HG03520 (cell line): ENCODE results near the gene KRT75.

Experiments
- ATAC-seq: cut with Tn5 transposase; IDR thresholded peaks from one replicate; pipeline ENCODE4 v1.9.1; 2021; ENCODE audit warnings: mild to moderate bottlenecking, moderate library complexity; ENCODE audit not compliant: unreplicated experiment

The KRT75 gene

GRCh38 chr12:52394836-52395405 lies 39.2 kb downstream of the KRT75 start:
- no peak for ATAC-seq

DNA sequence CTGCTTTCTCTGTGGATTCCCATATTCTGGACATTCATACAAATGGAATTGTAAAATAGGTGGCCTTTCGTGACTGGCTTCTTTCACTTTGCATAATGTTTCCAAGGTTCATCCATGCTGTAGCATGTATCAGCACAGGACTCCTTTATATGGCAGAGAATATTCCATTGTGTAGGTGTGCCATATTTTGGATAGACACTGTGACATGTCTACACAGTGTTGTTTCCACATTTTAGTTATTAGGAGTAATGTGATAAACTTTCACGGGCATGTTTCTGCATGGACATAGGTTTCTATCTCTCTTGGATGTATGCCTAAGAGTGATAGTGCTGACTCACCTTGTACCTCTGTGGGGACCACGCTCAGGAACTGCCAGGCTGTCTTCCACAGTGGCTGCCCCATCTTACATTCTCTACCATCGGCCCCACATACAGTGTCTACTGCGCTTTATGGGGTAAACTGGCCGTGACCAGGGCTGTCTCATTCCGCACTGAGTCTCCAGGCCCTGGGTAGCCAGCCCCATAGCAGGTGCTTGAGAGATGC lies 41.6 kb downstream of the KRT75 start:
- ATAC-seq: no peak

- no peak for ATAC-seq
Measured at GRCh38 chr12:52391618-52392002, 42.6 kb downstream of the KRT75 start.

GRCh38 chr12:52390739-52391617 lies 43.2 kb downstream of the KRT75 start:
- no peak for ATAC-seq

DNA sequence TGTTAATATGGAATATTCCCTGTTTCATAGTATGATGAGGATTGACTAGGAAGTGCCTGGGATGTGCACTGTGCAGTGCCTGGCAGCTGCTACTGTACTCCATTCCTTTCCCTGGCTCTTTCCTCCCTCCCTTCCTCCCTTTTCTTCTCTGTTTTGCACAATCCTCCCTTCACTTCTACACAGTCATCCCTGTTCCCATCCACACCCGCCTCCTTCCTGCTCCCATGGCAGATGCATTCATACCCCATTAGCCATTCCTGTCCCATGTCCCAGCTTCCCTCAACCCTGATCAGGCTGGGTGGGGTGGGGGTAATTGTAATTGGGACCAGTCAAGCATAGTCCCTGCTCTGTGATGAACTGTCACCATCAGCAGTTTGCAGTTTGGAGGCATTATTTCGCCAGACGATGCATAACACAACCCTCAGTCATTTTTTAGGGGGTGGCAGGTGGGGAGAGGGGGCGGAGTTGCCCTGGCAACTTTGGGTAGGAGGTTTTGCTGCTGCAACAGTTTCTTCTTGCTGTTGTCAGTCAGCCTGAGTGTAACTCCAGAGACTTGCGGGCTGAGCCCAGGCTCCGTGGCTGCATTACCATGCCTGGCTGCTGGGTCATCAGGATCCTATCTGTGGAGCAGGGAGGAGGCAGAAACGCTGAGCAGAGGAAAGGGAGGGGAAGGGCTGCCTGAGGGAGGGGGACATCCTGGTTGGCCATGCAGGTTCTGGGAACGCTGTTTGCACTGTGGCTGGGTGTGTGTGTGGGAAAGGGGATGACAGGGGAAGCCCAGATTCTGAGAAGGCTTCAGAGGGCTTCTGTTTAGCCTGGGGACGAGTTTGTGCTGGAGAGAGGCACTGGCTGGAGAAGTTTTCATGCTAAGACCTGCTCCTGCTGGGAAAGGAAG lies 44.6 kb downstream of the KRT75 start:
- ATAC-seq: no peak

GRCh38 chr12:52387859-52388258 lies 46.3 kb downstream of the KRT75 start:
- ATAC-seq: no peak

GRCh38 chr12:52385226-52385702 lies 48.9 kb downstream of the KRT75 start, which contains the start of gene KRT84:
TSS of gene KRT84 (minus strand) at chr12:52385652. CDS start at chr12:52385585, 67 bp downstream.
- no peak for ATAC-seq

DNA sequence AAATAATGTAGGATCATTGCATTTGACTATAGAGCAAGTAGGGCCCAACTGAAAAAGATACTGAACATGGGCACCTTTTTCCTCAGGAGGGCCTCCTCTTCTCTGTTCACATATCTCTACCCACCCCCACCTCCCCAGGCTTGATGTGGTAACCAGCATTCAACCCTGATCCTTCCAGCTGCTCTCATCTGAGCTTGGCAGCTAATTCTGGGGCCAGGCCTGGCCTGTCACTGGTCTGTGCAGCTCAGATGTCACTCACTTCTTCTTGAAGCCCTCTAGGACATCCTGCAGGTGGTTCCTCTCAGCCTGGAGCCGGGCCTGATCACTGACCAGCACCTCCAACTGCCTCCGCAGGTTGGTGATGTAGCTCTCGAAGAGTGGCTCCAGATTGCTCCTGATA lies 50.8 kb downstream of the KRT75 start:
- ATAC-seq: no peak

DNA sequence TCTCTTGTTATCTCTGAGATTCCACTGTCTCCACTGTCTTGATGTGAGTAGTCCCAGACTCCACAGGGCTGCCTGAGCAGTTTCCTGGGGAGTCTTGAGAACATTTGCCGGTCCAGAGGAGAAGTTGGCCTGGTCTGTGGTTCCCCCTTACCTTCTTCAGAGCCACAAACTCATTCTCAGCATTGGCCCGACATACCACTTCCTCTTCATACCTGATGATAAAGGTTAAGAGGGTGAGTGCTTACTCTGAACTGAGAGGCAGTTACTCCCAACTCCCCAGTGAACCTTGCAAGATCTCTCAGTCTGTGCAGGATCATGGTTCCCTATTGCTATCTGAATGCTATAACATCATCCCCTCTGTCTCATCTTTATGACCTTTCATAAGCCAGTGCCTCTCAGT lies 51.3 kb downstream of the KRT75 start:
- no peak for ATAC-seq

- no peak for ATAC-seq
Measured at GRCh38 chr12:52381206-52381605, 53.0 kb downstream of the KRT75 start.

- ATAC-seq: no peak
Measured at GRCh38 chr12:52380271-52380694, 53.9 kb downstream of the KRT75 start.

- ATAC-seq: no peak
Measured at GRCh38 chr12:52379536-52379935, 54.6 kb downstream of the KRT75 start.

DNA sequence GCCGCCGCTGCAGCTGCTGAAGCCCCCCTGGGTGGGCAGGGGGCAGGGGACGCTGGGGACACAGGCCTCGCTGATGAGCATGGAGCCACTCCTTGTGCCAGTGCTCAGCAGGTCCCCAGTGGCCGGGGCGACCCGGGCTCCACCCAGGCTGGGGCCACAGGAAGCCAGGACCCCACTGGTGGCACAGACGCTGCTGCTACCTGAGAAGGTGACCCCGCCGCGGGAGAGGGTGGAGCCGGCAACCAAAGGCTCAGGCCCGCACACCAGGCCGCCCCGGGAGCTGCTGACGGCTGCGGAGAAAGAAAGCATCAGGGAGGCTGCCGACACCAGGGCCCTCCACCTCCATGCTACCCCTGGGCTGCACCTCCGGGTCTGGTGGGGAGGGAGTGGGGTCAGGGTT lies 56.1 kb downstream of the KRT75 start:
- ATAC-seq: no peak

- ATAC-seq: no peak
Measured at GRCh38 chr12:52377266-52377665, 56.9 kb downstream of the KRT75 start.
